Ishikawa (cell line): ENCODE data around the gene ADISSP.
A peak's percentile ranks its signal among the peaks of the same experiment; 100 is the strongest.

Experiments used
- CEBPB ChIP-seq: IDR thresholded peaks from 2 replicates; pipeline ENCODE4 v1.6.1; 2012
- CREB1 ChIP-seq: IDR thresholded peaks from 2 replicates; pipeline ENCODE4 v1.6.1; 2012; ENCODE audit warnings: low read depth
- EGR1 ChIP-seq: IDR thresholded peaks from 2 replicates; pipeline ENCODE4 v1.6.1; 2012
- EP300 ChIP-seq: IDR thresholded peaks from 2 replicates; pipeline ENCODE4 v1.6.1; 2012; ENCODE audit warnings: borderline replicate concordance
- FOXM1 ChIP-seq: IDR thresholded peaks from 2 replicates; pipeline ENCODE4 v1.6.1; 2012; ENCODE audit warnings: low read depth, borderline replicate concordance
- NFIC ChIP-seq: IDR thresholded peaks from 2 replicates; pipeline ENCODE4 v1.6.1; 2012
- RAD21 ChIP-seq: IDR thresholded peaks from 2 replicates; pipeline ENCODE4 v1.6.1; 2012; ENCODE audit warnings: low read depth
- TAF1 ChIP-seq: IDR thresholded peaks from 2 replicates; pipeline ENCODE4 v1.6.1; 2012; ENCODE audit warnings: low read depth, mild to moderate bottlenecking
- TCF12 ChIP-seq: IDR thresholded peaks from 2 replicates; pipeline ENCODE4 v1.6.1; 2012; ENCODE audit warnings: low read depth
- TEAD4 ChIP-seq: IDR thresholded peaks from 2 replicates; pipeline ENCODE4 v1.6.1; 2012
- YY1 ChIP-seq: IDR thresholded peaks from 2 replicates; pipeline ENCODE4 v1.6.1; 2012; ENCODE audit warnings: low read depth
- ZBTB7A ChIP-seq: IDR thresholded peaks from 2 replicates; pipeline ENCODE4 v1.6.1; 2012; ENCODE audit warnings: low read depth
- TF ChIP-seq, protein P1 (sequence below): IDR thresholded peaks from 2 replicates; pipeline ENCODE4 v1.6.1; 2012
- TF ChIP-seq, protein P2 (sequence below): IDR thresholded peaks from 2 replicates; pipeline ENCODE4 v1.6.1; 2012; ENCODE audit warnings: low read depth, mild to moderate bottlenecking
- TF ChIP-seq, protein P3 (sequence below): IDR thresholded peaks from 2 replicates; pipeline ENCODE4 v1.6.1; 2012

Gene ADISSP

DNA sequence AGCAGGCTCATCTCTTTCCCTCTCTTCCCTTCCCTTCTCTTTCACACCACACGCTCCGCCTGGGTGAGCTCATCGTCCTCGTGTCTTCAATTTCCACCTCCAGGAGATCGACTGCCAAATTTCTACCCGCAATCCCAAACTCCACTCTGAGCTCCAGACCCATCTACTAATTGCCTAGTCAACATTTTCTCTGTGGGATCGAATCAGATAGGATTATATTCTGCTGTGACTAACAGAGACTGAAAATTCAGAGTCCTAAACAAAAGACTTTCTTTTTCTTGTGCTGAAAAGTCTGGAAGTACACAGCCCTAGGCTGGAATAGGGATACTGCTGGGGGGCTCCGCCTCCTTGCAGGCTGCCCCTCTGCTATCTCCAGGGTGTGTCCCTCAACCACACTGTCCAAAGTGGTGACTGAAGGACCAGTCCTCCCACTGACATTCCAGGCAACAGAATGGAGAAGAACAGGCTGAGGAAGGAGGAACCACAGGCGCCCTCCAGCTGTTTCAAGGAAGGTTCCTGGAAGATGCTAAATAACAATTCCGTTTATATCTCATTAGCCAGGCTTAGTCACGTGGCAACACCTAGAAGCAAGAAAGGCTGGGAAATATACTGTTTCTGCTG is 40.0 kb downstream of the ADISSP start:
- TF ChIP-seq, protein P1, sequence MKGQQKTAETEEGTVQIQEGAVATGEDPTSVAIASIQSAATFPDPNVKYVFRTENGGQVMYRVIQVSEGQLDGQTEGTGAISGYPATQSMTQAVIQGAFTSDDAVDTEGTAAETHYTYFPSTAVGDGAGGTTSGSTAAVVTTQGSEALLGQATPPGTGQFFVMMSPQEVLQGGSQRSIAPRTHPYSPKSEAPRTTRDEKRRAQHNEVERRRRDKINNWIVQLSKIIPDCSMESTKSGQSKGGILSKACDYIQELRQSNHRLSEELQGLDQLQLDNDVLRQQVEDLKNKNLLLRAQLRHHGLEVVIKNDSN = peak; percentile 58
- TF ChIP-seq TEAD4 = no peak

DNA sequence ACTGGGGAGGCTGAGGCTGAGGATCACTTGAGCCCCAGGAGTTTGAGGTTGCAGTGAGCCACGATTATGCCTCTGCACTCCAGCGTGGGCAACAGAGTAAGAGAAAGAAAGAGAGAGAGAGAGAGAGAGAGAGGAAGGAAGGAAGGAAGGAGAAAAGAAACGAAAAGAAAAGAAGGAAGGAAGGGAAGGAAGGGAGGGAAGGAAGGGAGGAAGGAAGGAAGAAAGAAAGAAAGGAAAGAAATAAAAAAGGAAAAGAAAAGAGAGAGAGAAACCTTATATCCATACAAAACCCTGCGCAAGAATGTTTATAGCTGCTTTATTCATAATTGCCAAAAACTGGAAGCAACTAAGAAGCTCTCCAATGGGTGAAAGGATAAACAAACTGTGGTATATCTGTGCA is 43.2 kb downstream of the ADISSP start:
- TF ChIP-seq TCF12 = no peak
- TF ChIP-seq, protein P2, sequence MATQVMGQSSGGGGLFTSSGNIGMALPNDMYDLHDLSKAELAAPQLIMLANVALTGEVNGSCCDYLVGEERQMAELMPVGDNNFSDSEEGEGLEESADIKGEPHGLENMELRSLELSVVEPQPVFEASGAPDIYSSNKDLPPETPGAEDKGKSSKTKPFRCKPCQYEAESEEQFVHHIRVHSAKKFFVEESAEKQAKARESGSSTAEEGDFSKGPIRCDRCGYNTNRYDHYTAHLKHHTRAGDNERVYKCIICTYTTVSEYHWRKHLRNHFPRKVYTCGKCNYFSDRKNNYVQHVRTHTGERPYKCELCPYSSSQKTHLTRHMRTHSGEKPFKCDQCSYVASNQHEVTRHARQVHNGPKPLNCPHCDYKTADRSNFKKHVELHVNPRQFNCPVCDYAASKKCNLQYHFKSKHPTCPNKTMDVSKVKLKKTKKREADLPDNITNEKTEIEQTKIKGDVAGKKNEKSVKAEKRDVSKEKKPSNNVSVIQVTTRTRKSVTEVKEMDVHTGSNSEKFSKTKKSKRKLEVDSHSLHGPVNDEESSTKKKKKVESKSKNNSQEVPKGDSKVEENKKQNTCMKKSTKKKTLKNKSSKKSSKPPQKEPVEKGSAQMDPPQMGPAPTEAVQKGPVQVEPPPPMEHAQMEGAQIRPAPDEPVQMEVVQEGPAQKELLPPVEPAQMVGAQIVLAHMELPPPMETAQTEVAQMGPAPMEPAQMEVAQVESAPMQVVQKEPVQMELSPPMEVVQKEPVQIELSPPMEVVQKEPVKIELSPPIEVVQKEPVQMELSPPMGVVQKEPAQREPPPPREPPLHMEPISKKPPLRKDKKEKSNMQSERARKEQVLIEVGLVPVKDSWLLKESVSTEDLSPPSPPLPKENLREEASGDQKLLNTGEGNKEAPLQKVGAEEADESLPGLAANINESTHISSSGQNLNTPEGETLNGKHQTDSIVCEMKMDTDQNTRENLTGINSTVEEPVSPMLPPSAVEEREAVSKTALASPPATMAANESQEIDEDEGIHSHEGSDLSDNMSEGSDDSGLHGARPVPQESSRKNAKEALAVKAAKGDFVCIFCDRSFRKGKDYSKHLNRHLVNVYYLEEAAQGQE = no peak

DNA sequence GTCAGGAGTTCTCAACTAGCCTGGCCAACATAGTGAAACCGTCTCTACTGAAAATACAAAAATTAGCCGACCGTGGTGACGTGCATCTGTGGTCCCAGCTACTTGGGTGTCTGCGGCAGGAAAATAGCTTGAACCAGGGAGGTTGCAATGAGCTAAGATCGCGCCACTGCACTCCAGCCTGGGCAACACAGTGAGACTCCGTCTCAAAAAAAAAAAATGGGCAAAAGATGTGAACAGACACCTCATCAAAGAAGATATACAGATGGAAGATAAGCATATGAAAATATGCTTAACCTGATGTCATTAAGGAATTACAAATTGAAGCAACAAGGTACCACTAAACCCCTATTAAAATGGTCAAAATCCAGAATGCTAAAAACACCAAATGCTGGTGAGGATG is 44.3 kb downstream of the ADISSP start:
- TF ChIP-seq ZBTB7A = no peak
- TF ChIP-seq YY1 = no peak
- no peak for TF ChIP-seq EP300
- TF ChIP-seq NFIC = no peak

DNA sequence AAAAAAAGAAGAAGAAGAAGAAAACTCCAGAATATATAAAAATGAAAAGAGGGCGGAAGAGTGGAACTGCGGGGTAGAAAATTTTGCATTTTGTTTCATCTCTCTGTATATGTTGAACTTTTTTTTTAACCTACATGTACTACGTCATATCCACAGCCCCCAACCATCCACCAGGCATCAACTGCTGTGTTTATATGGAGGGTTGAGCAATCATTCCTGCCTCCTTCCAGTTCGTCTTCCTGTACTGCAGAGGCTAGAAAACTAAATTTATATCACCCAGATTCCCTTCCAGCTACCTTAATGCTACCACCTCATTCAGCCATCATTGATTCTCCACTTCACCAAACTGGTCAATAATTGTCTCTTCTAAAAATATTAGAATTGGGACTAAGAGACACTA is 45.6 kb downstream of the ADISSP start:
- TF ChIP-seq TAF1 (no peak), ZBTB7A (no peak), EP300 (no peak), FOXM1 (no peak), RAD21 (no peak), NFIC (no peak)
- TF ChIP-seq, protein P3, sequence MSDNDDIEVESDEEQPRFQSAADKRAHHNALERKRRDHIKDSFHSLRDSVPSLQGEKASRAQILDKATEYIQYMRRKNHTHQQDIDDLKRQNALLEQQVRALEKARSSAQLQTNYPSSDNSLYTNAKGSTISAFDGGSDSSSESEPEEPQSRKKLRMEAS = no peak
- TF ChIP-seq, protein P2 = no peak

DNA sequence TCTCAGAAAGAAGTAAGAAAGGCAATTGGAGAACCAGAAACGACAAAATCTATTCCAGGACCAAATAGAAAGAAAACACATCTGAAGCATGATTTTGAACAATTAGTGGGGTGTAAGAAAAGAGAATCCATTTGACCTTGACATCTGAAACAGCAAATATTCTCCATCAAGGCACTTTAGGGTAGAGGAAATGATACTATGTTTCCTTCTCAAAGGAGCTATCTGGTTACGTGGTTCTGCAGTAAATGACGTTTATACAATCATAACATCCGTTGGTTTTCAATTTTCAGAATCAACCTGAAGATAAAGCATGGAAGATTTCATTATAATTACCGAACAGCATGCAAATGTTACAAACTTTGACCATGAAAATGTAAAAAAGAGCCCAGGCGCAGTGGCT is 46.9 kb downstream of the ADISSP start:
- TF ChIP-seq TEAD4 (no peak), RAD21 (no peak), ZBTB7A (no peak), CEBPB (no peak), FOXM1 (no peak), TAF1 (no peak), NFIC (no peak), EP300 (no peak)
- TF ChIP-seq, protein P2 = no peak
- TF ChIP-seq, protein P1 = no peak

DNA sequence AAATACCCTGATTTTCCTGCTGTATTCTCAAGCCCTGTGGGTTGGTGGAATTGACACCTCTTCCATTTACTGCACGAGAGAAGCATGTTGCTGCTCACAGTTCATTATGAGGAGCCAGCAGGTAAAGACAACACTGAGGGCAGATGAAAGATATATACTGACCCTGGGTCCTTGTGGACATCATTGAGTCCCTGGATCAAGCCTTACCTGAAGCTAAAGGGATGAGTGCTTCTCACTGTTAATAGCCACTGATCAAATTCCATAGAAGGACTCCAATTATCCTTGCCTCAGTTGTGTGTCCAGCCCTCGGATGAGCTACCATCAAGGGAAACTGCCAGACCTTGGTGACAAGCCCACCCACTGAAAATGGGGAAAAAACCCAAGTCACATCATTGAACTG is 47.5 kb downstream of the ADISSP start:
- TF ChIP-seq YY1 (no peak), CREB1 (no peak), TEAD4 (no peak), EGR1 (no peak), NFIC (no peak), TAF1 (no peak), EP300 (no peak), RAD21 (no peak), FOXM1 (no peak), TCF12 (no peak), CEBPB (no peak), ZBTB7A (no peak)
- TF ChIP-seq, protein P1 = no peak
- TF ChIP-seq, protein P2 = no peak
- TF ChIP-seq, protein P3 = no peak
